ELR (cell line): Measurements from ENCODE around the gene DALRD3.

Experiments used
- DNase-seq: peaks from one replicate; pipeline ENCODE4 v3.0.0-alpha.2; 2015; ENCODE audit warnings: low read depth

DALRD3 gene

DNA sequence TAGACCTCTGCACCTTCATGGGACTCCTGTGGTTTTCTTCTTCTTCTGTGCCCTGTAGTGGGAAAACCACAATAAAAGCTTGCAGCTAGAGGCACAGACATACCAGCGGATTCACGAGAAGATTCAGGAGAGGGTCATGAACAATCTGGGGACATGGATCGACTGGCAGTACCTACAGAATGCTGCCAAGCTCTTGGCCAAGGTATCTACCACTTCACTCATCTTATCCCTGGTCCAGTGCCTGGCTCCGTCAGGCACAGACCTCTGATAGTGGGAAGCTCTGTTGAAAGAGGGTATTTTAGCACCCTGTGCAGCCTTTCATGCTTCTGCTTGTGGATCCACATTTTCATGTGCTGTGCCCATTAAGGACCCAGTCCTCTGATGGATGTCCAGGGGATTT is 38.1 kb downstream of the DALRD3 start:
- DNase-seq: no peak

DNA sequence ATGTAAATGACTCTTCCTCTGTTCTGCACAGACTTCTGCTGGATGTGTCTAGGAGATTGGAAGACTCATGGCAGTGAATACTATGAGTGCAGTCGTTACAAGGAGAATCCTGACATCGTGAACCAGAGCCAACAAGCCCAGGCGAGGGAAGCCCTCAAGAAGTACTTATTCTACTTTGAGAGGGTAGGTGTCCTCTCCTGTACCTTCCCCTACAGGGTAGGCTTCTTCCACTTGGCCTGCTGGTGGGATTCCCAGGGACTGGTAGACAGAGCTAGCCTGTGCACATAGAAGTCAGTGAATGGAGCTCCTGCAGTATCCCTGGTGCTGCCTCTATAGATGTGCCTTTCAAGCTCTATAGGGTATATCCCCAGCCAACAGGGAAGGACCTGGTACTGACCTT is 38.9 kb downstream of the DALRD3 start:
- no peak for DNase-seq

DNA sequence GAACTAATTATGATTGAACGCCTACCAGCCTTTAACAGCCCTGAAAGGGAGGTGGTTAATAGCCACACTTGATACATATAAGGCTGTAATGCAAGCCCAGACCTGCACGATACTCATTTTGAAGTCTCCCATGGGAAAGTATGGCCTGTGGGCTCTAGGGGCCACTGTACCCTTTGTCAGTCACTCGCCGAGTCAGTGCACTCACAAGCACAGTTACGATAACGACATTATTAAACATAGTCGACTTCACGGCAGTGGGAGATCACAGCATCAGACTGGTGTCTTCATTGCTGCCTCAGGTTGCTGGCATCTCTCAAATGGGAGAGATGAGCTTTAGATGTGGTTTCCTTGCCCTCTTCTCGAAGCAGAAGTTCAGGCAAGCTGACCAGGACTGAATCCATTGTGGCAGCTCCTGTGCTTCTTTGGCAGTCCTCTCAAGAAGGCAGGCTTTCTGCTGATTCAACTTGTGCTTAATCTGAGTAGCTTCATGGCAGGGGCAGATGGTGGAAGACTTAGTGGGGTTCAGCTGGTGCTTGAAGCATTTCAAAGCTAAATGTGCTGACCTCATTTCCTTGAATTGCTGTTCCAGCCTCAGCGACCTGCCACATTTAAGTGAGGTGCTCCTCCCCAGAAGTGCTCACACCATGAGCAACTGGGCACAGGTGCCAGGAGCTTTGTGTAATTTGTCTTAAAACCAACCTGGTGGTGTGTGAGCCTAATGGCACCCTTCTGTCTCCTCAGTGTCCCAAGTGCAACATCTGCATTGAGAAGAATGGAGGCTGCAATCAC is 44.1 kb downstream of the DALRD3 start:
- DNase-seq: no peak

DNA sequence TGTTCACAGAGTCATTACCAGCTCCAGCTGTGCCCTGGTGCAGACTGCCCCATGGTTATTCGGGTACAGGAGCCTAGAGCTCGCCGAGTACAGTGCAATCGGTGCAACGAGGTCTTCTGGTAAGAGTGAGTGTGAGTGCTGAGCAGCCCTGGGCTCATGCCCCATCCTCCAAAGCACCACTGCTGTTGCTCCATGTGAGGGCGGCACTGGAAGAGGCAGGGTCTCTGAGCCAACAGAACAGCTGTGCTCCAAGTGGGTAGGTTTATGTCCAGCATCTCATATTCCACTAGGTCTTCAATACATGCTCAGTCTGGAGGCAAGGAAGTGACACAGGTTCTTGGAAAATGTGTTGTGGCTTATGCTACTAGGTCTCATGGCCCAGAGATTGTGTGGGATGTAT is 47.8 kb downstream of the DALRD3 start:
- no peak for DNase-seq

DNA sequence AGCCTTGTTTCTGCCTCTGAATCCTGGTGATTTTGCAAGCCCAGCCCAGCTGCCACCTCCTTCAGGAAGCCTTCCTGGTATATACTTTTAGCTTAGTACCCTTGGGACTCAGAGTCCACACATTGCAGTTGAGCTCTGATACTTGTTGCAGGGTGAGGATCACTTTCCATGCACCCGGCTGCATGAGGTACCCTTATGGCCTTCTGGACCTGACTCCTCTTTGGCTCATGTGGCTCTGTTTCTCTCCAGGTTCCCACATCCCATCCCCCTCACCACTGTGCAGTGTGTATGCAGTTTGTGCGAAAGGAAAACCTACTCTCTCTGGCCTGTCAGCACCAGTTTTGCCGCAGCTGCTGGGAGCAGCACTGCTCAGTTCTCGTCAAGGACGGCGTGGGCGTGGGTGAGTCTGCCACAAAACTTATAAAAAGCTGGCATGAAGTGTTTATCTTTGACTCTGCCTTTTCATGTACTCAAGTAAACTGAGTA is 51.5 kb downstream of the DALRD3 start:
- no peak for DNase-seq

DNA sequence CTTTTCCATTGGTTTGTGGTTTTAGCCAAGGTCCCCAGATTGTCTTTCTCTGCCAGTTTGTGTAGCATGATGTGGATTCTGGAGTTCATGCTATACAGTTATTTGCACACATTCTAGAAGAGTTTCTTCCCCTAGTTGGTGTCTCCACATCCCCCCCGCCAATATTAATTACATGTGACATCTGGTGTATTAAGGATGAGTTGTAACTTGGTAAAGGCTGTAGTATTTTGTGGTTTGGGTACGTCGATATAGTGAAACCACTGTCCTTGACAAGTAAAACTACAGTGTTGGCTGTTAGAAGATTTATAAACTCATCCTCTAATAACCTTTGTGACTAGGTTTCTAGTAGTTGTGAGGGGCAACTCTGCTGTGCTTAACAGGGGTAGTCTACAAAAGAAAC is 52.0 kb downstream of the DALRD3 start:
- DNase-seq: no peak
